HG02759 (cell line): ENCODE measurements around the gene GLIS1.

Experiments used
- ATAC-seq: cut with Tn5 transposase; IDR thresholded peaks from one replicate; pipeline ENCODE4 v1.9.1; 2021; ENCODE audit warnings: mild to moderate bottlenecking, moderate library complexity; ENCODE audit not compliant: unreplicated experiment

Gene GLIS1

GRCh38 chr1:53501065-53502005, 237.6 kb downstream of the GLIS1 start:
- ATAC-seq = no peak

- ATAC-seq = no peak
Observed at GRCh38 chr1:53500204-53501064, 238.5 kb downstream of the GLIS1 start.

GRCh38 chr1:53499257-53500203, 239.4 kb downstream of the GLIS1 start:
- ATAC-seq = no peak

GRCh38 chr1:53498555-53499131, 240.3 kb downstream of the GLIS1 start:
- ATAC-seq = no peak

- ATAC-seq = no peak
Observed at GRCh38 chr1:53495633-53496345, 243.2 kb downstream of the GLIS1 start.

- no peak for ATAC-seq
Observed at GRCh38 chr1:53490351-53490750, 248.6 kb downstream of the GLIS1 start.

GRCh38 chr1:53486395-53487026, 252.5 kb downstream of the GLIS1 start:
- ATAC-seq = no peak

- no peak for ATAC-seq
Observed at GRCh38 chr1:53485478-53486394, 253.2 kb downstream of the GLIS1 start.

GRCh38 chr1:53484705-53485477, 254.1 kb downstream of the GLIS1 start:
- ATAC-seq = no peak

- ATAC-seq = no peak
Observed at GRCh38 chr1:53483656-53484055, 255.3 kb downstream of the GLIS1 start.

- no peak for ATAC-seq
Observed at GRCh38 chr1:53483170-53483569, 255.8 kb downstream of the GLIS1 start.

GRCh38 chr1:53482441-53483153, 256.4 kb downstream of the GLIS1 start:
- no peak for ATAC-seq

- no peak for ATAC-seq
Observed at GRCh38 chr1:53481456-53481855, 257.5 kb downstream of the GLIS1 start.

GRCh38 chr1:53480678-53481077, 258.3 kb downstream of the GLIS1 start:
- no peak for ATAC-seq

GRCh38 chr1:53478502-53478818, 260.5 kb downstream of the GLIS1 start:
- no peak for ATAC-seq

- no peak for ATAC-seq
Observed at GRCh38 chr1:53477651-53478501, 261.1 kb downstream of the GLIS1 start.
